ENCODE measurements around the gene TAF13. TPM values are rescaled to one million over a fixed set of nuclear protein-coding genes. Genes with fewer than 3 reads are reported as not detected.

Gene TAF13
- total RNA-seq, 2 experiments from 2014 or later, result 18.5 to 19.0 TPM

- no peak for DNase-seq
- POLR2A ChIA-PET, result no interaction called here
- TF ChIP-seq, protein P1, sequence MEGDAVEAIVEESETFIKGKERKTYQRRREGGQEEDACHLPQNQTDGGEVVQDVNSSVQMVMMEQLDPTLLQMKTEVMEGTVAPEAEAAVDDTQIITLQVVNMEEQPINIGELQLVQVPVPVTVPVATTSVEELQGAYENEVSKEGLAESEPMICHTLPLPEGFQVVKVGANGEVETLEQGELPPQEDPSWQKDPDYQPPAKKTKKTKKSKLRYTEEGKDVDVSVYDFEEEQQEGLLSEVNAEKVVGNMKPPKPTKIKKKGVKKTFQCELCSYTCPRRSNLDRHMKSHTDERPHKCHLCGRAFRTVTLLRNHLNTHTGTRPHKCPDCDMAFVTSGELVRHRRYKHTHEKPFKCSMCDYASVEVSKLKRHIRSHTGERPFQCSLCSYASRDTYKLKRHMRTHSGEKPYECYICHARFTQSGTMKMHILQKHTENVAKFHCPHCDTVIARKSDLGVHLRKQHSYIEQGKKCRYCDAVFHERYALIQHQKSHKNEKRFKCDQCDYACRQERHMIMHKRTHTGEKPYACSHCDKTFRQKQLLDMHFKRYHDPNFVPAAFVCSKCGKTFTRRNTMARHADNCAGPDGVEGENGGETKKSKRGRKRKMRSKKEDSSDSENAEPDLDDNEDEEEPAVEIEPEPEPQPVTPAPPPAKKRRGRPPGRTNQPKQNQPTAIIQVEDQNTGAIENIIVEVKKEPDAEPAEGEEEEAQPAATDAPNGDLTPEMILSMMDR (IDR thresholded peaks at IDR 0.05), result no peak
- CTCF ChIA-PET, result no interaction called here
- Mint-ChIP-seq H3K27ac (no peak overlapping the region), H3K9me3 (no peaks in the 10 kb centered on the region), H3K27me3 (peaks cover 1% of the 10 kb centered on the region), H3K4me1 (ENCODE audit: low read depth) (no peaks in the 10 kb centered on the region), H3K36me3 (ENCODE audit: low read depth) (no peaks in the 10 kb centered on the region), H3K4me3 (no peak overlapping the region)
- intact Hi-C loops (cut with micrococcal nuclease), result no loop called here
- ATAC-seq, result no peak
These were observed 29.1 kb downstream of the TAF13 start for GRCh38 chr1:109046671-109047070.

DNA sequence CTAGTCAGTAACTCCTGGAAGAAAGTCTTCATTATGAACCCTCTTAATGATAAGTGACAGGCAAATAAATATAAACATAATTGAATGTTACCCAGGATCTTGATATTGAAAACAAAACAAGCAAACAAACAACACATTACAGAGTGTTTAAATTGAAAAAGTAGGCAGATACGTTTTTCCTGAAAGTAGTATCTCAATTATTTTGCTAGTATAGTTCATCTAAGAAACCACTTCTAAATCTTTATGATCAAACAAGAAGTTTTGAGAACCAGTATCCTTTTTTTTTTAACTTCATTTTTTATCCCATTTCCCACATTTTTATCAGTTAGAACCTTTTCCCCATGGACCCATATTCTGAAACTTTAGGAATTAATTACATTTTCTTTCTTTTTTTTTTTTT is 30.2 kb downstream of the TAF13 start:
- ATAC-seq (no peak), DNase-seq (no peak)
- no peak overlapping the region for H3K27ac Mint-ChIP-seq
- H3K36me3 Mint-ChIP-seq (ENCODE audit: low read depth), result no peaks in the 10 kb centered on the region
- intact Hi-C loops (cut with micrococcal nuclease), result no loop called here
- H3K27me3 Mint-ChIP-seq, result peaks cover 1% of the 10 kb centered on the region
- TF ChIP-seq, protein P1 (IDR thresholded peaks at IDR 0.05), result no peak
- H3K9me3 Mint-ChIP-seq, result no peaks in the 10 kb centered on the region
- H3K4me1 Mint-ChIP-seq (ENCODE audit: low read depth), result peaks cover 5% of the 10 kb centered on the region
- CTCF ChIA-PET, result no interaction called here
- POLR2A ChIA-PET, result interaction anchor here (0.8 kb wide), 1 partner anchor 55 kb away, joined by 3 read pairs; no protein-coding TSS in a partner anchor
- H3K4me3 Mint-ChIP-seq, result no peak overlapping the region

DNA sequence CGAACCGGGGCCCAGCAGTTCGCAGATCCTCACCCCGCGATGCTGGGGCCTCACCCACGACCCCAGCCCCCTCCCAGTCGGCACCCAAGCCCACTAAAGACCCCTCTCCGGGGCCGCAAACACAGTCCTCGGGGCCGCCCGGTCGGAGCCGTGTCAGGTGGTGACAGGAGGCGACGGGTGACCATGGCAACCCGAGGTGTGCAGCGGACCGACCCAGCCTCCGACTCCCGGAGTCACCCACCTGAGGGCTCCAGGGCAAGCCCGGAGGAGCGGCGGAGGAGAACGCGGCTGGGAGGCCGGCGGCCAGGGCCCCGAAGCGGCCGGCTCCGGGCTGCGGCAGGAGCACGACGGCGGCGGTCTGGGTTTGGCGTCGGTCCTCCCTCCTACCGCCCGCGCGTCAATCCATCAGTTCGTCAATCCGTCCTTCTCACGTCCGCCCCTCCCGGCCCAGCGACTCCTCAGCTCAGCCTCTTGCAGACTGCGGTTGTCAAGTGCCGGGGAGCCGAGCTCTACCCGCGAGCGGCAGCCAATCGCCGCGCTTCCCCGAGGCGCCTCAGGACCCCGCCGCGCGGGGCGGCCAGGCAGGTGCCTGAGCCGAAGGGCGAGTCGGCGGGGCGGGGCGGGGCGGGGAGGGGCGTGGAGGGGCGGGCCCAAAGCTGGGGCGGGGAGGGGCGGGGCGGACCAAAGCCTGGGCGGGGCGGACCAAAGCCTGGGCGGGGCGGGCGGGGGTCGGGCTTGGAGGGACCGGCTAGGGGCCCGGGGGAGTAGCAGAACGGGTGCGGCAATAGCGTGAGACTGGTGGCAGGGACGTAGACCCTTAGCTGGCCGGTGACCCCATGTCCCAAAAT is 34.0 kb downstream of the TAF13 start, which contains the start of gene WDR47:
Gene WDR47, minus strand, starts transcription at position 482 of the 848 bp plus-strand sequence. CDS start 18,590 bp downstream, outside the sequence.
- POLR2A ChIA-PET, result interaction anchor here (0.6 to 1.5 kb wide), 3 partner anchors 24 to 79 kb away, joined by 3 to 7 read pairs (median 4); partner anchors contain the start of gene CLCC1
- Mint-ChIP-seq H3K4me3 (peak within 1 kb of the TSS; percentile 84), H3K9me3 (no peaks in the 10 kb centered on the region), H3K36me3 (ENCODE audit: low read depth) (no peaks in the 10 kb centered on the region), H3K4me1 (ENCODE audit: low read depth) (peaks cover 12% of the 10 kb centered on the region), H3K27me3 (no peaks in the 10 kb centered on the region), H3K27ac (peak within 1 kb of the TSS; percentile 75)
- TF ChIP-seq, protein P1 (IDR thresholded peaks at IDR 0.05), result no peak
- ATAC-seq (peak; percentile 99), DNase-seq (peak; percentile 97)
- CTCF ChIA-PET, result interaction anchor here (0.9 to 1.4 kb wide), 6 partner anchors 46 to 235 kb away, joined by 3 to 6 read pairs (median 4); a partner anchor contains a TSS
- intact Hi-C loops (cut with micrococcal nuclease), result no loop called here

- Mint-ChIP-seq H3K36me3 (ENCODE audit: low read depth) (no peaks in the 10 kb centered on the region), H3K9me3 (no peaks in the 10 kb centered on the region), H3K4me3 (peak overlapping the region; percentile 84), H3K27me3 (no peaks in the 10 kb centered on the region), H3K4me1 (ENCODE audit: low read depth) (peaks cover 12% of the 10 kb centered on the region), H3K27ac (peak overlapping the region; percentile 66)
- intact Hi-C loops (cut with micrococcal nuclease), result no loop called here
- TF ChIP-seq, protein P1 (IDR thresholded peaks at IDR 0.05), result no peak
- ATAC-seq, result peak; percentile 8
- ChIA-PET CTCF (no interaction called here), POLR2A (interaction anchor here (0.6 kb wide), 1 partner anchor 78 kb away, joined by 3 read pairs; the partner anchor contains the start of gene CLCC1)
- DNase-seq, result peak; percentile 44
These were observed 34.7 kb downstream of the TAF13 start for GRCh38 chr1:109040989-109041620.

DNA sequence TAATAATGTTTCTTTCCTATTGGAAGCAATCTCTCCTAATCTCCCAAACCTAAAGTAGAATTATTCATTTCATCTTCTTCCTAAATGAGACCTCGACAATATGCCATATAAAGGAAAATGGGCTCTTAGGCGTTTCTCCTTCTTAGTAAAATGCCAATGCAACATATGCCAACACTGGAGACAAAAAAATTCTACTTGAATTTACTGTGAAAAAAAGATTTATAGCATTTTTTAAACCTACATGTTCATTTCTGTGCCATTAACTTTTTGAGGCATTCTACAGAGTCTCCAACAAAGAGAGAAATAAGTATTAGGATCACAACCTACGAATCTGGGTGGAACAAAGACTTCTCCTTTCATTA is 35.2 kb downstream of the TAF13 start:
- ChIA-PET CTCF (no interaction called here), POLR2A (no interaction called here)
- intact Hi-C loops (cut with micrococcal nuclease), result no loop called here
- ATAC-seq, result no peak
- TF ChIP-seq, protein P1 (IDR thresholded peaks at IDR 0.05), result no peak
- Mint-ChIP-seq H3K4me3 (peak overlapping the region; percentile 84), H3K36me3 (ENCODE audit: low read depth) (no peaks in the 10 kb centered on the region), H3K9me3 (no peaks in the 10 kb centered on the region), H3K4me1 (ENCODE audit: low read depth) (peaks cover 12% of the 10 kb centered on the region), H3K27ac (peak overlapping the region; percentile 57), H3K27me3 (no peaks in the 10 kb centered on the region)
- no peak for DNase-seq
